Measurements from ENCODE around the gene DCC.

- TF ChIP-seq CTCF (IDR thresholded peaks at IDR 0.05) = no peak
- TF ChIP-seq POLR2A (IDR thresholded peaks at IDR 0.05) = no peak
Observed at GRCh38 chr18:53503914-53504441, 1164.0 kb downstream of the DCC start.

Data from tibial nerve (tissue), 3 donors.